ENCODE results near the gene PRKCE. TPM values are rescaled to one million over a fixed set of nuclear protein-coding genes. Genes with fewer than 3 reads are reported as not detected.

The PRKCE gene
- total RNA-seq, 1 donor from 2014 or later: 6.9 TPM

GRCh38 chr2:45725731-45726130 is 74.3 kb downstream of the PRKCE start:
- DNase-seq (ENCODE audit: low read depth): no peak

- no peak for DNase-seq (ENCODE audit: low read depth)
Observed at GRCh38 chr2:45726188-45726587, 74.7 kb downstream of the PRKCE start.

DNA sequence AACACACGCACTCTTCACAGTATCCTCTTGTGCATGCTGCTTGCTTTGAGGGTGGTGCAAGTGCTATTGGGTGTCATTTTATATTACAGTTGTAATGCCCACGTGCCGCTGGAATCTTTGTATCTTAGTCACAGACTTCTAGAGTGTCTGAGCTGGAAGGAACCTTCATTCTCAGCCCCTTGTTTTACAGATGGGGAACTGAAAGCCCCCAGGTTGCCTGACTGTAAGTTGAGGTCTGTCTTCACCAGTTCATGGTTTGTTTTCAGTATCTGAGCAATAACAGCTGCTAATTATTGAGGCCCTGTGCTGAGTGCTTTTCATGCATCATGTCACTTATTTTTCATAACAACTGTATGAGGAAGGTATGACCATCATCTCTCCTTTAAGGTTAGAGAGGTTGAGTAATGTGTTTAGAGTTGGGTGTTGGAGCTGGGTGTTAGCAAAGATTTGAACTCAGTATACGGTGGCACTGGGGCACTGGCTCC is 77.0 kb downstream of the PRKCE start:
- no peak for DNase-seq (ENCODE audit: low read depth)

DNA sequence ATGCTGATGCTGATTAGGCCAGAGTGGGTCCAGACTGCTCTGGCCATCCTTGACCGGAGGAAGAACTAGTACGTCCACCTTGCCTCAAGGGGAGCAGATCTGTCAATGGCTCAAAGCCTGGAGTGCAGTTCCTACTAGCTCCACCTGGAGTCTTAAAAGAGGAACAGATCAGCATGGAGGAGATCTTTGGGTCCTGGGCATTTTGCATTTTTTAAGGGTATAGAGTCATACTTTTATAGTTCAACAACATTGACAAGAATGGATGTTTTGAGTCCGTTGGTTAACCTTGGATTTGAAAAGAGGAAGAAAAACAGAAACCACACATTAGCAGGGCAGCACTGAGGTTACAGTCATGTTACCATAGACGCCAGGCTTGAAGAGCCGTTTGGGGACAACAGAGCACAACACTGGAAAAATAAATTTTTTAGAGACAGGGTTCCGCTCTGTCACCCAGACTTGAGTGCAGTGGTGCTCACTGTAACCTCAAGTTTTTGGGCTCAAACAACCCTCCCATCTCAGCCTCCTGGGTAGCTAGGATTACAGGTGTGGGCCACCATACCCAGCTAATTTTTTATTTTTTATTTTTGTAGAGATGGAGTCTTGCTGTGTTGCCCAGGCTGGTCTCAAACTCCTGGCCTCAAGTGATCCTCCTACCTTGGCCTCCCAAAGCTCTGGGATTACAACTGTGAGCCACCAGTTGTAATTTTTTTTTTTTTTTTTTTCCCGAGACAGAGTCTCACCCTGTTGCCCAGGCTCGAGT is 78.5 kb downstream of the PRKCE start:
- peak; percentile 32 for DNase-seq (ENCODE audit: low read depth)

- no peak for DNase-seq (ENCODE audit: low read depth)
Observed at GRCh38 chr2:45731141-45731540, 79.7 kb downstream of the PRKCE start.

DNA sequence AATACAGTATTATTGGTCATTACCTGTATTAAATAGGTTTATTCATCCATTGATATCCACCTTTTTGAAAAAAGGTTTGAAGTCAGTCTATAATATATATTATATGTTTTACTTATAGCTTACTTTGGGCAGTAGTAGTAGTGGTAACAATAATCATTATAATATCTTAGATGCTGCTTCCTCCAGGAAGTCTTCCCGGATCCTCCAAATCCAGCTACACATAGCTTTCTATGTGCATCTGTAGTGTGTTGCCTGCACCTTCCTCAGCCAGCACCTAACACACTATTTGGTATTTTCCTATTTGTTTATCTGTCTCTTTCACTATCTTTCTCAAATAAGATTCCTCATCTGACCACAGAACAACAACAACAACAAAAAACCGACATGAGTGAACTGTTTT is 81.0 kb downstream of the PRKCE start:
- no peak for DNase-seq (ENCODE audit: low read depth)

- DNase-seq (ENCODE audit: low read depth): no peak
Observed at GRCh38 chr2:45732946-45733345, 81.5 kb downstream of the PRKCE start.

- DNase-seq (ENCODE audit: low read depth): no peak
Observed at GRCh38 chr2:45734336-45734735, 82.9 kb downstream of the PRKCE start.

DNA sequence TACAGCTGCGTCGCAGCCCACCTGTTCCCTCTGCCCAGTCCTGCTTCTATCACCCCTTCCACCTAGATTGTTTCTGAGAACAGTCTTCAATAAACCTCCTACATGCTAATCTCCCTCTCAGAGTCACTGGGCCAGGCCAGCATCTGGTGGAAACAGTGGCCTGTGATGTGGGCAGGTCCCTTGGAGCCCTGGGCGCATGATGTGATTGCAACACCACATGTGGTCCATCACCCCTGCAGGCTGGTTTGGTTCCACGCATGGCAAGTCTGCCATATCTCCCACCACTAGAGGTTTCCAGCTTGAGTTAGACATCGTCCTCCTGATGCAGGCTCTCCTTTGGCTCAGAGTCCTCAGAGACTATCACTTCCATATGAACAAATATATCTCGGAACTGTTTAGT is 83.5 kb downstream of the PRKCE start:
- no peak for DNase-seq (ENCODE audit: low read depth)

GRCh38 chr2:45736757-45737704 is 85.6 kb downstream of the PRKCE start:
- DNase-seq (ENCODE audit: low read depth): no peak

- no peak for DNase-seq (ENCODE audit: low read depth)
Observed at GRCh38 chr2:45739796-45740485, 88.5 kb downstream of the PRKCE start.

- peak; percentile 12 for DNase-seq (ENCODE audit: low read depth)
Observed at GRCh38 chr2:45741161-45741850, 89.8 kb downstream of the PRKCE start.

DNA sequence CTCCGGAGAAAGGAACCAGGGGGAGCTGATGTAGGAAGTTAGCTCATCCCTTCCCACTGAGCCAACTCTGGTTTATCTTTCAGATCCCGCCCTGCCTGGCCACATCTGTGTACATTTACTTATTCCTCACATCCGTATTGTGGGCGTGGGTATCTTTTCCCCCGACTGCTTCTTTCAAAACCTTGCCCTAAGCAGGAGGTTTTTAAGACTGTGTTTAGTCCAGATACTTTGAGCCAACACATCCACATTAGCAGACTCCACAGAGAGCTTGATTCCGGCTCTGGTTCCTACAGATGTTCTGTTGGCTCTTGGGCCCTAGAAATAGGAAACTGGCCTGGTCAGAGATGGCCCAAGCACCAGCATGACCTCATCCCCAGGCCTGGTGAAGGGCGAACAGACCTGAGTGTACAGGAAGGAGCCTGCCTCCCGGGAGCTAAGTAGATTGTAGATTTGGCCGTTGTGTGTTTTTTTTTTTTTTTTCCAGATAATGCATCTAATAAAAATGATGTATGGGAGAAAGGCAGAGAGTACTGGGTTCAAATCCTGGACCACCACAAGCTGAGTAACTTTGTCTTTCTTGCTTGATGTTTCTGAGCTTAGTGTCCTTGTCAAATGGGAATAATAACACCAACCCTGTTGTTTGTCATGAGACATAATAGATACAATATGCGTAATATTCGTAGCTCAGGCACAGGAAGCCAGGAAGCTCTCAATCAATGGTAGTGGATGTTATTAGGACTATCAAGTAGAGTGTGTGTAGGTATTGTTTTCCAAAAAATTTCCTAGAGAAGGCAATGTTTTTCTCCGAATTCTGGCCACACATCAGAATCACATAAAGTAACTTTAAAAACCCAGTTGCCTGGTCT is 92.3 kb downstream of the PRKCE start:
- DNase-seq (ENCODE audit: low read depth): no peak

DNA sequence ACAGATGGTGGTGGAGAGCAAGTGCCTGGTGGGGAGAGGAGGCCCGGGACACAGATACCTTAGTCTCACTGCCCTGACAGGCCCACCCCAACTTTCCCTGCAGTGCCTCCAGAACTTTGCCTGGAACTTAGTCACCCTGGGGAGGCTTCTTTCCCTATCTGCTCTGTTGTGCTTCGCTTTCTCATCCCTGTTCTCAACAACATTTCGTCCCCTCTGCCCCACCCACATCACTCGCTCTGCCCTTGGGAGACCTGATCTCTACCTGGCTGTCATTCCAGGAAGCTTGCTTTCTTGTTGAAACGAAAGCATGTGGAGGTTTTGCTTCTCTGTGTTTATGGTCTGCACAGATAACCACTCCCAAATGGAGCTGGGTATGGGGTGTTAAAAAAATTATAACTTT is 93.8 kb downstream of the PRKCE start:
- DNase-seq (ENCODE audit: low read depth): no peak

GRCh38 chr2:45746888-45747287 is 95.4 kb downstream of the PRKCE start:
- no peak for DNase-seq (ENCODE audit: low read depth)

- no peak for DNase-seq (ENCODE audit: low read depth)
Observed at GRCh38 chr2:45747363-45747762, 95.9 kb downstream of the PRKCE start.

DNA sequence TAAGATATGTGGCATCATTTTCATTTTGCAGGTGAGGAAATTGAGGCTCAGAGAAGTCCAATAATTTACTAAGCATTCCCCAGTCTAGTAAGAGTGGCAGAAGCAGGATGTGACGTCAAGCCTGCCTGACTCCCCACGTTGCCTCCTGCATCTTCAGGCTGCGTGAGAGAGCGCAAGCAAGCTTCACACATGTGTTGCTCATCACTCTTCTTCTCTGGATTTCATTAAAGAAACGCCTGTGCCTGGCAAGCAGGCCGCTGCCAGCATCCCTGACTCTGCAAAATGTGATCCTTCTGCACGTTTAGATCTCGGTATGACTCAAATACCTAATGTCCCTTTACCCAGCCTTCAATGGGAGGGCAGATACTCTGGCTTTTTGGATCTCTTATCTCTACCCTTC is 96.8 kb downstream of the PRKCE start:
- no peak for DNase-seq (ENCODE audit: low read depth)

DNA sequence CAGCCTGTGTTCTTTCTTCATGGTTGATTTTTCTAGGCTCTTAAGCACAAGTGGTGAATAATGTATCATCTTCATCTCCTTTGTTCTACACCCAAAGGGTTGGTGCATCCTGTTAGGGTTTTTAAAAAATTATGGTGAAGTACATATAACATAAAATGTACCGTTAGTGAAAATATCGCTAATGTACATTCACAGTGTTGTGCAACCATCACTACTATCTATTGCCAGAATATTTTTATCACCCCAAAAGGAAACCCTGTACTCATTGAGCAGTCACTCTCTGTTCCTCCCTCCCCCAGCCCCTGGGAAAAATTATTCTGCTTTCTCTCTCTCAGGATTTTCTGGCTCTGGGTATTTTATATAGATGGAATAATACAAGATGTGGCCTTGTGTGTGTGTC is 98.5 kb downstream of the PRKCE start:
- no peak for DNase-seq (ENCODE audit: low read depth)

GRCh38 chr2:45750484-45750883 is 99.0 kb downstream of the PRKCE start:
- DNase-seq (ENCODE audit: low read depth): no peak

DNA sequence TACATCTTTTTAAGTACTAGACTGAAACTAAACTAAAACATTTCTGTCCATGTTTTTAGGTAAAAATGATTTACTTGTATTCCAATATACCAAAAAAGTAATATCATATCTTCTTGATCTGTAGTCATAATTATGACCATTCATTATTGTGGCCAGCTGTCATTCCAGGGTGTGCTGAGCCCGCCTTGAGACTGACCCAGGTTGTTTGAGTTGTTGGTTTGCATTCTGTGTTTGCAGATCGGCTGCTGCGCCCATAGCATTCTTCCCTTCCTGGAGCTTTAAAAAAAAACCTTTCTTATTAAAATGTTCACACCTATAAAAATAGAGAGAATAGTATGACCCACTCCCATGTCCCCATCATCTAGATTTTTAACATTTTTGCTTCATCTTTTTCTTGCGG is 101.9 kb downstream of the PRKCE start:
- DNase-seq (ENCODE audit: low read depth): no peak
